CD4-positive, alpha-beta T cell treated with Interferon gamma for 1 hour (primary cell): ENCODE measurements around the gene P3R3URF.

Source experiments
- DNase-seq: peaks from one replicate; pipeline ENCODE4 v3.0.0-alpha.2; 2020

P3R3URF gene

DNA sequence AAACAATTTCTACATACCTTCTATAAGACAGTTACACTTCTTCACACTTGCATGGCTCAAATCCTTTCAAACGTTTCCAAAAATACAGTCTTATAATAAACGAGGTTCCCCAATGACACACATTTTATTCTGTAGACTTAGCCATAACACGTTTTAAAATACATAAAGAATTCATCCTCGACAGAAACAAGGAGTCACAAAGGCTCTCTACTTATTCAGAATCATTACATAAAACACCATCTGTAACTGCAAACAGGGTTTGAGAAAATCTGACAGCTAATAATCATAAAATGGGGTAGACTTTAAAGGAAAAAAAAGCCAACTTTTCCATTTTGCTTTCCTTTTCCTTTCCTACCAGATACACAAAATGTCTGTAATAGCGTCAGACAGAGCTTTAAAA lies 45.7 kb downstream of the P3R3URF start:
- DNase-seq = no peak

DNA sequence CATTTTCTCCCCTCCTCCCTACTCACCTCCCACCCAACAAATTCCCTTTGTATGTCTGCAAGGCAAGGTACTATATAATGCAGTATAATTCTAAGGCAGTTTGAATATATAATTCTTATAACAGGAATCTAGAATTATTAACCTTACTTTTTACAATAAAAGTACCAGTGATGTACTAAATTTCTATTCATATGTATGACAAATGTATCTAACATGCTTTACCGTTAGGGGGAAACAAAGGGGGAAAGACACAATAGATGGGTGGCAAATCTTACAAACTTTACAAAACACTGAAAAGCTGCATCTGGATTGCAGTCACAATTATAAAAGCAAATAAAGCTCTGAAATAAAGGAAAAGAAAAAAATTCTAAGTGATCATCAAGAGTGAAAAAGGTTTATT lies 46.2 kb downstream of the P3R3URF start:
- DNase-seq = no peak

DNA sequence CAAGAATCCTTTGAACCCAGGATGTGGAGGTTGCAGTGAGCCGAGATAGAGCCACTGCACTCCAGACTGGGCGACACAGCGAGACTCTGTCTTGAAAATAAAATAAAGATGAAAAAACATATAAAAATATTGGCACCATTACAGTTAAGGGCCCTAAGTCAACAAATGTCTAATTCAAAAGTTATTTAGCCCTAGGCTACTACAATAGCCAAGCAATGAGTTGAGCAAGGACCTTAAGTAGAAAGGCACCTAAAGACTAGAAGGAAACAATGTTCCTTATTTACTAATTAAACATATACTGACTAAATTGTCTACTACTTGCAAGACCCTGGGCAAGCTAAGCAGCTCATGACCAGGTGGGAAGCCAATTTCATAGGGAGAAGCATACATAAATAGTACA lies 47.9 kb downstream of the P3R3URF start:
- no peak for DNase-seq
